Retina (tissue), 1 donor: ENCODE data around the gene SNED1.
"Not testable (repeated sequence)": the region's sequence is repeated elsewhere in the genome, so short reads cannot be mapped to it uniquely, and the experiment has no call there.

Experiments used
- DNase-seq: peaks from one replicate; pipeline ENCODE4 v3.0.0-alpha.2; 2016

Gene SNED1

DNA sequence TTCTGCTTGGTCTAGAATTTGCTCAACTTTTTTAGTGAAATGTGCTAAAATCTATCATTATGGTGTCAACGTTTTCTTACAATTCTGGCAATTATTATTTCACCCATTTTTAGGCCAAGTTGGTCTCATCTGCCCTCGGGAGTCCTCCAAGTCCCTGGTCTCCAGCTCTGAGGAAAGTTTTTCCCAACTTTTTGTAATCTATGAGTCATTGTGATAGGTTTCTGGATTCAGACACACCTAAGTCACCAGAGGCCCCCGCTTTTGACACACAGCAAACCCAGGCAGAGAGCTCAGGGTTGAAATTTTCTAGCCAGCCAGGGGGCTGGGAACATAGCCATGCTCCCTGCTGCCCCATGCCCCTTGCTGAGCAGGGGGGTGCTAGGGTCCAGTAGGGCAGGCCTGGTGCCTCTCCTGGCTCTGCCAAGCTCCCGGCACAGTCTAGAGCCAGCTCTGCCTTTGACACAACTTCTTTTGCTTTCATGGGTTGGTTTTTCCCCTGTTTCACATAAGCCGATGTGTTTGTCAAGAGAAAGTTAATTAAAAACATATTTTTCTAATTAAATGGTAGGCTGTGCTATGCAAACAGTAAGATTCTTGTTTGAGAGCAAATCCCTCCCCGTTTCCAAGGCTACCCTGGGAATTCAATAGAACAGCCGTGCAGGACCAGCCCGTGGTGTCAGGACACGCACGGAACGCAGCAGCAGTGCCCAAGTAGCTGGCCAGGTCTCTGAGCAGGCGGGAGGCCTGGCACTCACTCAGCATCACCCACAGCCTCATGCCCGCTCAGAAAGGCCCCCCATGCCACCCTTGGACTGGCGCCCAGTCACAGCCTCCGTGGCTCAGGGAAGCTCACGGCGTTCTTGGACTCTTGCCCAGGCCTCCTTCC lies 25.5 kb upstream of the SNED1 start:
- no peak for DNase-seq

GRCh38 chr2:240974771-240975572 lies 23.4 kb upstream of the SNED1 start:
- no peak for DNase-seq

GRCh38 chr2:240975903-240976302 lies 22.5 kb upstream of the SNED1 start:
- not testable (repeated sequence) for DNase-seq

- DNase-seq, result no peak
Observed at GRCh38 chr2:240981280-240981679, 17.1 kb upstream of the SNED1 start.

DNA sequence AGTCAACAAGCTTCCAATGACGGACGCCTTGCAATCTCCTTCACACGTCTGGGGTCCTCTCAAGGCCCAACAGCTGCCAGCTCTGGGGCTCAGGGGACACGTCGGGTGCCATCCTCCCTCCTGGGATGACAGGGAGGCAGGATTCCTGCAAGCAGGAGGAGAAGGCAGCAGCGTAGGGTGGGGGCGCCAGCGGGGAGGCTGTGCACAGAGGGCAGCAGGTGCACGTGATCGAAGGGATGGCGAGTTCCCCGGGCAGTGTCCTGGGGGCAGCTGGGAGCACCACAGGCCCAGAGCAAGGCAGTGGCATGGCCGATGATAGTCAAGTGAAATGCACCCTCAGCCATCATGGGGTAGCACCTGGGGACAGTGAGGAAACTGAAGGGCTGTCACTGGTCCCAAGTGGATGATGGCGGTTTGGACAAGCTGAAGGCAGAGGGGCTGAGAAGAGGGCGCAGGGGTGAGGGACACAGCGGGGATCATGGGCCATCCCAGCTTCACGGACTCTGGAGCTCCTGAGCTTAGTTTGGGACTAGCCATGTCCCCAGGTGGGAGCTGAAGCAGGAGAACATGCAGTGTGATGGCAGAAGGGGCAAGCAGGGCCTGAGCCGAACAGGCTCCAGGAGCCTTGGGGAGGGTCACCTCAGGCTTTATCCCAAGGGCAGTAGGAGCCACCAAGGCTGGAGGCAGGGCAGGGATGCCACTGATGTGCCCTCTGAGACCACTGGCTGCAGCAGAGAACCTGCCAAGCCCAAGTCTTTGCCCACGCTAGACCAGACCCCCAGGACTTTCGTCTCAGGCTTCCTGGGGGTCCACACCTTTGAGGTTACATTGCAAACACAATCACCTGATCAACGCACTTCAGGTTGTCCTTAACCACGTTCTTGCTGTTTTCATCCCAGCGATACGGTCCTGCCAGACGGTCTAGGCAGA lies 16.3 kb upstream of the SNED1 start:
- DNase-seq, result no peak

GRCh38 chr2:240982821-240983281 lies 15.6 kb upstream of the SNED1 start:
- no peak for DNase-seq

GRCh38 chr2:240983361-240983995 lies 14.9 kb upstream of the SNED1 start:
- DNase-seq, result peak; percentile 72

DNA sequence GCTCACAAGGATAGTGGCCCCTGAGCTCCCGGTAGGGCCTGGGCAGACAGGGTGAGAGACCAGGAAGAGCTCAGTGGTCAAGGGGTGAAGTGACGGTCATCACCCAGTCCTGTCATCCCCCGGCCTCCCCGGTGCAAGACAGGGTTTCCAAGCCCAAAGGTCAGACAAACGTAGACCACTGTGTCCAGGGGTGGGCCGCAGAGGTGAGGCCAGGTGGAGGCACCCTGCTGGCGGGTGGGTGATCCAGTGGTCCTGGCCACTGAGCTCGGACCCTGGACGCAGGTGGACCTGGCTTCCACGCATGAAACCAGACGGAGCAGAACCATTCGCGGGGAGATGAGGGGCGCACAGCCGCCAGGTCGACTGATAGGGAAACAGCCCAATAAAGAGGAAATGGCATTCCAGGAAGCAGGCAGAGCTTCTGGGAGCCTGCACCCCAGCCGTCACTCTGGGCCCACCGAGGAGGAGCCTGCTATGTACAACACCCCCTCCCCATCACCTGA lies 14.4 kb upstream of the SNED1 start:
- no peak for DNase-seq

GRCh38 chr2:240985881-240986786 lies 12.3 kb upstream of the SNED1 start:
- DNase-seq, result no peak

GRCh38 chr2:240986787-240987411 lies 11.5 kb upstream of the SNED1 start:
- no peak for DNase-seq

GRCh38 chr2:240987588-240987987 lies 10.8 kb upstream of the SNED1 start:
- no peak for DNase-seq

DNA sequence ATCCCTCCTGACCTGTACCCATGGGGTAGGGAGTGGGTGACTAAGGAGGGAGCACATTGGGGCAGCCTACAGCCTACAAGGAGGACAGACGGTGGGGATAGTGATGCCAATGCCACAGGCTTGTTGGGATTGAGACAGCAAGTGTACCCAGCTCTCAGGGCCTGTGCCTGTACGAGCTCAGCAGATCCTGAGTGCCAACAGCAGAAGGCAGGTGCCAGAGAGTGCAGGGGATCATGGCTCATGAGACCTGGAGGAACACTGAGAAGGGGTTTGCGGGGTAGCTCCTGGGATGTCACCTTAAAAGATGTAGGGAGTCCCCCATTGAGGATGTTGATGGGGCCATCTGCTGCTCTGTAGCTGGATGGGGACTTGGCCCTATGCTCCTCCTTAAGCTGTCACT lies 10.3 kb upstream of the SNED1 start:
- no peak for DNase-seq

- DNase-seq, result no peak
Observed at GRCh38 chr2:240988571-240989271, 9.7 kb upstream of the SNED1 start.

DNA sequence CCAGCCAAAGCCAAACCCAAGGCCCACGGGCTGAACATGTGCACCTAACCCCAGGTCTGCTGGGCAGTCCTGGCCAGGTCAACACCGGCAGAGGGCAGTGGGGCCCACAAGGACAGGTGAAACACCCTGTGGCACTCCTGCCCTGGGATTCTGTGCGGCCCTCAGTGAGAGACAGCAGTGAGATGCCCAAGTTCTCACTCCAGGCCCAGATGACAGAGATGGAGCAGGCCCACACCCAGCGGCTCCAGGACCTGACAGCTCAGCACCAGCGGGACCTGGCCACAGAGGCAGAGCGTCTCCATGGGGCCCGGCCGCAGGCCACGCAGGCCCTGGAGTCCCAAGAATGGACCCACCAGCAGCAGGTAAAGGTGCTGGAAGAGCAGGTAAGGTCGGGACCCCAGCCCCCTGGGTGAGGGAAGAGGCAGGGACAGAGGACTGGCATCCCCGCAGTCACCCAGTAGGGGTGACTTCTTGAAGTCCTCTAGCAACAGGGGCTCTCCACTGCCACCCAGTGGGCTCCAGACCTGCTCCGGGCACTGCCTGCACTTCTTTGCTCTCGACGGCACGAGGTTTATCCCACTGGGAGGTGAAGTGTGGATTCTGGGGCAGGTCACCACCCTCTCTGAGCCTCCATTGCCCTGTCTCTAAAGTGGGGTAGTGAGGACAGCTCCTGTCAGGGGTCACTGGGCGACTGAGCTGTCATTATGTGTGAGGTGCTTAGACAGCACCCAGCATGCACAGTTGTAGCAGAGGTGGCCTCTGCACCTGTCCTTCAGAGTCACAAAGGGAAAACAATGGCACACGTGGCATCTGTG lies 8.8 kb upstream of the SNED1 start:
- DNase-seq, result no peak

GRCh38 chr2:240990266-240990529 lies 8.2 kb upstream of the SNED1 start:
- no peak for DNase-seq

DNA sequence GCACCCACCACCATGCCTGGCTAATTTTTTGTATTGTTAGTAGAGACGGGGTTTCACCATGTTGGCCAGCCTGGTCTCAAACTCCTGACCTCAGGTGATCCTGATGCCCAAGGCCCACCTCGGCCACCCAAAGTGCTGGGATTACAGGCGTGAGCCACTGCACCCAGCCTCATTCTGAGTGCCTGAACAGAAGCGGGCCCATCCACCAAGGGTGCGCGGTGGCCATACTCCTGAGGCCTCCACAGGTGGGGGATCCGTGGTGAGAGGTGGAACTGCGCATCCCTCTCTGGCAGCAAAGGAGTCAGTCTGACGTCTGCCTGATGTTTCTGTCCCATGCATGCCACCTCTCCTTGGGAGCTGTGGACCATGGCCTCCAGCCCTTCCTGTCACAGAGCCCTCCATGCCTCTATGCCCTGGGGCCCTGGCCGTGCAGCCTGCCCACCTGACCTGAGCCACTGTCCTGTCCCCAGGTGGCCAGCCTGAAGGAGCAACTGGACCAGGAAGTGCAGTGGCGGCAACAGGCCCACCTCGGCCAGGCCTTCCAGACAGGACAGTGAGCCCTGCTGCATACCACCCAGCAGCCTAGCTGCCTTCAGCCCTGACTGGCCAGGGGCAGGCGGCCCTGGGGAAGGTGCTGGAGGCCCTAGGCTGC lies 7.6 kb upstream of the SNED1 start:
- no peak for DNase-seq

DNA sequence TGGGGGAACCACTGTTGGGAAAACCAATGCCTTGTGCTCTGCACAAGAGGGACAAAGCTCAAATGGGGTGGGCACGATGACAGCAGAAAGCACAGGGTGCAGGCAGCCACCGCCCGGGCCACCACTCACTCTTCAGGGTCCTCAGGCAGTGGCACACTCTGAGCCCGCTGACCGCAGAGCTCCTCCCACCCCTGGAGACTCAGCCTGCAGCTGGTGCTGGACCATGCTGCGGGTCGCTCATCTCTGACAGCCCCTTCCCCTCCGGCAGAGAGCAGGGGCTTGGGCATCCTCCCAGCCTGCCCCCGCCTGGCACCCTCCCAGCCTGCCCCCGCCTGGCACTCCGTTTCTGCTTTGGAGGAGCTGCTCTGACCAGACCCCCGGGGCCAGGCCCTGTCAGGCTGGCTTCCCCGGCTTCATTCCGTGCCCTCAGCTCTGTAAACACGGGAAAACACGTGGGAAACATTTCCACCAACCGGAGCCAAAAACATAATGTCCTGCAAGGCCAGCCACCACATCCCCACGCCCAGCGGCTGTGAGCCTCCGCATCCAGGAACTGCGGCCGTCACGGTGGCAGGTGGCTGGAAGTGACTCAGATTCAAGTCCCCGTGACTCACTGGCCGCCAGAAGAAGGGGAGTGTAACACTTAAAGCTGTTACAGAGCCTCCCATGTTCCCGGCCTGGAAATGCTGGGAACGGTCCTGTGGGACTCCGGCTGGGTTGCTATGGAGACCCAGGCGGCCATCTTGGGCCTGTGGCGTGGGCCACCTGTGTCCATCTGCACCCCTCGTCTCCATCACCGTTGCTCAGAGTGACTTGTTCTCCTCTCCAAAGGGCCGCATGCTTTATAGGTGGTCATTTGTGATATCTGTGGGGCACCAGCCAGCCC lies 6.8 kb upstream of the SNED1 start:
- DNase-seq, result peak; percentile 60
